Liver (tissue), 9 donors: Measurements from ENCODE around the gene FAM227B. TPM values are rescaled to one million over a fixed set of nuclear protein-coding genes. Genes with fewer than 3 reads are reported as not detected.
"Not testable (repeated sequence)": the region's sequence is repeated elsewhere in the genome, so short reads cannot be mapped to it uniquely, and the experiment has no call there.

Experiments used
- DNase-seq: peaks from one replicate; pipeline ENCODE4 v3.0.0-alpha.2; 2017; ENCODE audit warnings: low spot score
- H3K27ac ChIP-seq, 2 donors: one replicate each; pipeline ENCODE4 v1.7.0; 2013; ENCODE audit warnings: inconsistent platforms in 2 of 2, low read length in 2 of 2, control low read depth in 1 of 2, low read depth in 1 of 2, mild to moderate bottlenecking in 1 of 2
- H3K27me3 ChIP-seq, 4 donors: one replicate each; pipeline versions ENCODE4 v1.6.1 to v1.7.0; 2013; ENCODE audit warnings: low read length in 3 of 4, inconsistent platforms in 1 of 4, mild to moderate bottlenecking in 1 of 4, moderate library complexity in 1 of 4; ENCODE audit not compliant: control insufficient read depth in 4 of 4, insufficient read depth in 4 of 4
- H3K36me3 ChIP-seq, 4 donors: one replicate each; pipeline versions ENCODE4 v1.6.1 to v1.7.0; 2013; ENCODE audit warnings: low read length in 3 of 4, mild to moderate bottlenecking in 3 of 4, low read depth in 1 of 4, moderate library complexity in 1 of 4; ENCODE audit not compliant: control insufficient read depth in 4 of 4, insufficient read depth in 3 of 4
- H3K4me1 ChIP-seq, 4 donors: one replicate each; pipeline versions ENCODE4 v1.6.1 to v1.7.0; 2013; ENCODE audit warnings: low read length in 3 of 4, mild to moderate bottlenecking in 3 of 4, moderate library complexity in 1 of 4; ENCODE audit not compliant: control insufficient read depth in 4 of 4, insufficient read depth in 4 of 4
- H3K4me3 ChIP-seq, 3 donors: one replicate each; pipeline versions ENCODE4 v1.6.1 to v1.7.0; 2013; ENCODE audit warnings: low read length in 3 of 3, control low read depth in 1 of 3, low read depth in 1 of 3, mild to moderate bottlenecking in 1 of 3
- H3K9ac ChIP-seq, 2 donors: one replicate each; pipeline ENCODE4 v1.7.0; 2013; ENCODE audit warnings: low read length in 2 of 2, mild to moderate bottlenecking in 2 of 2, moderate library complexity in 2 of 2, control low read depth in 1 of 2, low read depth in 1 of 2
- H3K9me3 ChIP-seq, 4 donors: one replicate each; pipeline versions ENCODE4 v1.6.1 to v1.7.0; 2013; ENCODE audit warnings: low read length in 3 of 4; ENCODE audit not compliant: control insufficient read depth in 4 of 4
- ATF3 ChIP-seq: IDR thresholded peaks from 2 replicates; pipeline ENCODE4 v1.6.1; 2016; ENCODE audit warnings: antibody characterized with exemption
- CTCF ChIP-seq: fragments of 150-350 bp; IDR thresholded peaks from 2 replicates; pipeline ENCODE4 v1.5.1; 2017; ENCODE audit warnings: improper control_type of control experiment, low read depth, low read length; ENCODE audit not compliant: missing input control
- EGR1 ChIP-seq, 2 donors: IDR thresholded peaks; 2 replicates each; pipeline ENCODE4 v1.6.1; 2016 to 2018; ENCODE audit warnings: antibody characterized with exemption in 2 of 2, low read depth in 2 of 2
- FOXA1 ChIP-seq: IDR thresholded peaks from 2 replicates; pipeline ENCODE4 v1.6.1; 2016; ENCODE audit warnings: antibody characterized with exemption
- FOXA2 ChIP-seq: IDR thresholded peaks from 2 replicates; pipeline ENCODE4 v1.6.1; 2016; ENCODE audit warnings: antibody characterized with exemption
- GABPA ChIP-seq, 2 donors: IDR thresholded peaks in 1 of 2; conservative IDR thresholded peaks in 1 of 2; 2 replicates each; pipeline ENCODE4 v1.6.1; 2016; ENCODE audit warnings: antibody characterized with exemption in 2 of 2, mild to moderate bottlenecking in 1 of 2, moderate library complexity in 1 of 2
- HNF4A ChIP-seq, 2 donors: conservative IDR thresholded peaks; 2 replicates each; pipeline ENCODE4 v1.6.1; 2016; ENCODE audit warnings: antibody characterized with exemption in 2 of 2, mild to moderate bottlenecking in 2 of 2
- HNF4G ChIP-seq: IDR thresholded peaks from 2 replicates; pipeline ENCODE4 v1.6.1; 2016; ENCODE audit warnings: antibody characterized with exemption
- JUND ChIP-seq, 2 donors: IDR thresholded peaks; 2 replicates each; pipeline ENCODE4 v1.6.1; 2016; ENCODE audit warnings: antibody characterized with exemption in 2 of 2
- NR2F2 ChIP-seq: IDR thresholded peaks from 2 replicates; pipeline ENCODE4 v1.6.1; 2016; ENCODE audit warnings: antibody characterized with exemption
- RAD21 ChIP-seq, 2 donors: IDR thresholded peaks; 2 replicates each; pipeline ENCODE4 v1.6.1; 2016; ENCODE audit warnings: antibody characterized with exemption in 2 of 2, mild to moderate bottlenecking in 2 of 2
- RXRA ChIP-seq, 2 donors: IDR thresholded peaks; 2 replicates each; pipeline ENCODE4 v1.6.1; 2017 to 2018; ENCODE audit warnings: antibody characterized with exemption in 2 of 2, mild to moderate bottlenecking in 1 of 2
- SP1 ChIP-seq: IDR thresholded peaks from 2 replicates; pipeline ENCODE4 v1.6.1; 2018; ENCODE audit warnings: antibody characterized with exemption, mild to moderate bottlenecking
- TAF1 ChIP-seq: conservative IDR thresholded peaks from 2 replicates; pipeline ENCODE4 v1.6.1; 2016; ENCODE audit warnings: antibody characterized with exemption, mild to moderate bottlenecking
- YY1 ChIP-seq: IDR thresholded peaks from 2 replicates; pipeline ENCODE4 v1.6.1; 2016; ENCODE audit warnings: antibody characterized with exemption, mild to moderate bottlenecking
- ZBTB33 ChIP-seq: IDR thresholded peaks from 2 replicates; pipeline ENCODE4 v1.6.1; 2016; ENCODE audit warnings: antibody characterized with exemption
- WGBS: extraction: QIAGEN DNeasy Blood & Tissue Kit; methylation state at CpG from one replicate; pipeline ENCODE4 v1.1.7; 2013; 5-methylcytosine and 5-hydroxymethylcytosine counted together
- polyA plus RNA-seq, 2 donors: library from polyadenylated mRNA; stranded (reverse) in 1 of 2; unstranded in 1 of 2; fragments of 200-250 nt in 1 of 2; fragments of >200 nt in 1 of 2; fragmentation: Nextera tagmentation in 1 of 2; extraction: Ambion mirVana in 1 of 2; gene quantifications; one replicate each; pipeline versions ENCODE4 v1.2.1 to v1.2.3, GENCODE V29; 2013 to 2015
- total RNA-seq, 2 donors: library from RNA; depleted of rRNA; stranded (reverse); fragments of >200 nt; gene quantifications; one replicate each; pipeline ENCODE4 v1.2.3, GENCODE V29; 2014
- TF ChIP-seq, protein P1 (sequence below): IDR thresholded peaks from 2 replicates; pipeline ENCODE4 v1.6.1; 2016; ENCODE audit warnings: antibody characterized with exemption, mild to moderate bottlenecking
- donor health status: healthy.
- donor health status: healthy.
- donor health status: healthy.
- donor health status: healthy.
- donor health status: healthy.

The FAM227B gene
- total and polyA plus RNA-seq, 4 donors = 1.3 to 5.1 (median 3.8) TPM

- no peak for TF ChIP-seq ZBTB33
- TF ChIP-seq GABPA (IDR thresholded peaks at IDR 0.05 in 1 of 2, conservative IDR thresholded peaks at IDR 0.05 in 1 of 2) = no peak
- TF ChIP-seq JUND (IDR thresholded peaks at IDR 0.05) = no peak
- no peak for TF ChIP-seq RAD21 (IDR thresholded peaks at IDR 0.05)
- TF ChIP-seq NR2F2 = no peak
- no peak for TF ChIP-seq RXRA (IDR thresholded peaks at IDR 0.05)
- no peak for TF ChIP-seq TAF1
- TF ChIP-seq SP1 = no peak
- no peak for TF ChIP-seq CTCF
- no peak for TF ChIP-seq YY1
- no peak for TF ChIP-seq EGR1 (IDR thresholded peaks at IDR 0.05; ENCODE audit: low read depth in 2 of 2)
- no peak for TF ChIP-seq HNF4A (conservative IDR thresholded peaks at IDR 0.05)
- TF ChIP-seq FOXA2 = no peak
- TF ChIP-seq, protein P1, sequence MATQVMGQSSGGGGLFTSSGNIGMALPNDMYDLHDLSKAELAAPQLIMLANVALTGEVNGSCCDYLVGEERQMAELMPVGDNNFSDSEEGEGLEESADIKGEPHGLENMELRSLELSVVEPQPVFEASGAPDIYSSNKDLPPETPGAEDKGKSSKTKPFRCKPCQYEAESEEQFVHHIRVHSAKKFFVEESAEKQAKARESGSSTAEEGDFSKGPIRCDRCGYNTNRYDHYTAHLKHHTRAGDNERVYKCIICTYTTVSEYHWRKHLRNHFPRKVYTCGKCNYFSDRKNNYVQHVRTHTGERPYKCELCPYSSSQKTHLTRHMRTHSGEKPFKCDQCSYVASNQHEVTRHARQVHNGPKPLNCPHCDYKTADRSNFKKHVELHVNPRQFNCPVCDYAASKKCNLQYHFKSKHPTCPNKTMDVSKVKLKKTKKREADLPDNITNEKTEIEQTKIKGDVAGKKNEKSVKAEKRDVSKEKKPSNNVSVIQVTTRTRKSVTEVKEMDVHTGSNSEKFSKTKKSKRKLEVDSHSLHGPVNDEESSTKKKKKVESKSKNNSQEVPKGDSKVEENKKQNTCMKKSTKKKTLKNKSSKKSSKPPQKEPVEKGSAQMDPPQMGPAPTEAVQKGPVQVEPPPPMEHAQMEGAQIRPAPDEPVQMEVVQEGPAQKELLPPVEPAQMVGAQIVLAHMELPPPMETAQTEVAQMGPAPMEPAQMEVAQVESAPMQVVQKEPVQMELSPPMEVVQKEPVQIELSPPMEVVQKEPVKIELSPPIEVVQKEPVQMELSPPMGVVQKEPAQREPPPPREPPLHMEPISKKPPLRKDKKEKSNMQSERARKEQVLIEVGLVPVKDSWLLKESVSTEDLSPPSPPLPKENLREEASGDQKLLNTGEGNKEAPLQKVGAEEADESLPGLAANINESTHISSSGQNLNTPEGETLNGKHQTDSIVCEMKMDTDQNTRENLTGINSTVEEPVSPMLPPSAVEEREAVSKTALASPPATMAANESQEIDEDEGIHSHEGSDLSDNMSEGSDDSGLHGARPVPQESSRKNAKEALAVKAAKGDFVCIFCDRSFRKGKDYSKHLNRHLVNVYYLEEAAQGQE = no peak
- TF ChIP-seq HNF4G = no peak
- no peak for TF ChIP-seq ATF3
- no peak for TF ChIP-seq FOXA1
Measured at GRCh38 chr15:49669288-49669687, 48.7 kb upstream of the FAM227B start.

DNA sequence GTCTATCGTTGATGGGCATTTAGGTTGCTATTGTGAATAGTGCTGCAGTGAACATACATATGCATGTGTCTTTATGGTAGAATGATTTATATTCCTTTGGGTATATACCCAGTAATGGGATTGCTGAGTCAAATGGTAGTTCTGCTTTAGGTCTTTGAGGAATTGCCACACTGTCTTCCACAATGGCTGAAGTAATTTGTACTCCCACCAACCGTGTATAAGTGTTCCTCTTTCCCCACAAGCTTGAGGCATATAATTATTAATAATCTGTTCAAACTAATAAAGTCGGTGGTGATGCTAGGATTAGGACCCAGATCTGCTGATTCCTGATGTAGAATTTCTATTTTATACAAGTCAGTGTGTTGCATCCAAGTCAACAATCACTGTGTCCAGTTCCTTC lies 45.9 kb upstream of the FAM227B start:
- WGBS = 85% methylated on average over 3 of the region's 3 CpGs
- not testable (repeated sequence) for DNase-seq, H3K9ac ChIP-seq, H3K27ac ChIP-seq, H3K4me1 ChIP-seq, H3K4me3 ChIP-seq, H3K9me3 ChIP-seq, H3K36me3 ChIP-seq, H3K27me3 ChIP-seq

More at GRCh38 chr15:49669288-49669687, 48.7 kb upstream of the FAM227B start:
- WGBS = 77% methylated on average over 1 of the region's 1 CpG
- no peak for DNase-seq
- Histone ChIP-seq H3K9me3 (no peaks in the 10 kb centered on the region), H3K27ac (no peak overlapping the region), H3K4me3 (no peak overlapping the region), H3K27me3 (no peaks in the 10 kb centered on the region), H3K4me1 (no peaks in the 10 kb centered on the region), H3K36me3 (no peaks in the 10 kb centered on the region), H3K9ac (no peak overlapping the region)
